HG02938 (cell line): ENCODE measurements around the gene MARCOL.

ENCODE experiments used
- ATAC-seq: cut with Tn5 transposase; IDR thresholded peaks from one replicate; pipeline ENCODE4 v1.9.1; 2021; ENCODE audit warnings: mild to moderate bottlenecking, moderate library complexity; ENCODE audit not compliant: unreplicated experiment

The MARCOL gene, protein sequence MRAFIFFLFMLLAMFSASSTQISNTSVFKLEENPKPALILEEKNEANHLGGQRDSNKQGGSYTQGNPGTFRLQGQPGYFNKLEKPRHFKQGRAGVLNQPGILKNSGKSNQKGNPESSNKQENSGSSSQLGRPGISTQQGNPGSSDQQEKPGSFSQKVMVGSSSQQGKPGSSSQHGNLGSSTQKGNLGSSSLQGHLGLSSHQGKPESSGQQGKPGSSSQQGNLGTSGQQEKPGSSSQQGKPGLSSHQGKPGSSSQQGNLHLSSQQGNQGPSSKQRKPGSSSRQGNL

DNA sequence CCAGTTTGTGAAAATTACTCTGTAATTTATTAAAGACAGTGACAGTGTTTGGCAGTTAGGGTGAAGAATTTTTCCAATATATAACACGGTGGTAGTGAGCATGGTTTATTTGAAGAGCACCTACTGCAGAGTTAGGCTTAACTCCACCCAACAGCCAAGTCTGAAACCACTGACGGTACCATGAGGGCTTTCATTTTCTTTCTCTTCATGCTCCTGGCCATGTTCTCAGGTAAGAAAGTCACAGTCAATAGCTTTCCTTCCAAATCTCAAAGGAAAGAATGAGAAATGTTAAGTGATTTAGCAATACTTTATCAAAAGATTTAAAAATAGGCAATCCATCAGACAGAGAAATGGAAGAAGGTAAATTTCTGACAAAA, at the start of gene MARCOL:
Gene MARCOL, plus strand, starts transcription at position 108 of the 377 bp plus-strand sequence. Its CDS starts 73 bp downstream, at position 181.
- ATAC-seq: no peak

DNA sequence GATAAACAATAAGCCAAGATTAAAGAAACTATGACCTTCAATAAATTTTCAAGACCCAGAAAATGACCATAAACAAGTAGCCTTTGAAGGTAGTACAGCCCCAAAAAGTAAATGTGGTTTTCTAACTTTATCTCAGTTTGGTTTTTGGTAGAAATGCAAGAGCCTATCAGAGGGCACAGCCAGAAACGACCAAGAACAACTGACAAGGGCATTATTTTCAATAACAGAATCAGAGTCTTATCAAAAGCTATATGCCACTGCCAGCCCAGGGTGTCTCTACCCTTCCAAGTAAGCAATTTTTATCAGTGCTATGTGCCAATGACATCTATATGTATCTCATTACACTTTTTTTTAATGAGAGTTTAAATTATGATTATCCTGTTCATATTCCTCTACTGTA, 47.3 kb upstream of the MARCOL start:
- no peak for ATAC-seq

- no peak for ATAC-seq
These were observed 45.1 kb upstream of the MARCOL start for GRCh38 chr5:148193202-148193601.

DNA sequence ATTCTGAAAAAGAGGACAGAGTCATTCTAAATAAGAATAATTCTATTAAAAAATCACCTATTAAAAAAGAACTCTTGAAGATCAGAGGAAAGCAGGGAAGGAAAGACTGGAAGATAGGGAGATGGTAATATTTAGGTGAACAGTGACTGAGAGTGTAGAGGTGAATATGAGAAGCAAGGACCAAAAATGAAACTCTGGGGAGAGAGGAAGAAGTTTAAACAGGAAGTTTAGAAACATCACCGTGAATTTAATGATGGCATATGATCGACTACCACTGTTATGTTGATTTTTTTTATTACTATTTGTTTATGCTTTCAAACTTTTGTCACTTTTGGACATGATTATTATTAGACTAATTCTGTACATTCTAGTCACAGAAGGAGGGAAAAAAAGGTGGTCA, 37.2 kb upstream of the MARCOL start:
- ATAC-seq: no peak

GRCh38 chr5:148202531-148203203, 35.7 kb upstream of the MARCOL start, which contains the start of gene SPINK6:
Gene SPINK6, plus strand, starts transcription at chr5:148203042. Its CDS starts 55 bp downstream, at chr5:148203097.
- no peak for ATAC-seq

- no peak for ATAC-seq
These were observed 33.1 kb upstream of the MARCOL start for GRCh38 chr5:148205044-148205806.

DNA sequence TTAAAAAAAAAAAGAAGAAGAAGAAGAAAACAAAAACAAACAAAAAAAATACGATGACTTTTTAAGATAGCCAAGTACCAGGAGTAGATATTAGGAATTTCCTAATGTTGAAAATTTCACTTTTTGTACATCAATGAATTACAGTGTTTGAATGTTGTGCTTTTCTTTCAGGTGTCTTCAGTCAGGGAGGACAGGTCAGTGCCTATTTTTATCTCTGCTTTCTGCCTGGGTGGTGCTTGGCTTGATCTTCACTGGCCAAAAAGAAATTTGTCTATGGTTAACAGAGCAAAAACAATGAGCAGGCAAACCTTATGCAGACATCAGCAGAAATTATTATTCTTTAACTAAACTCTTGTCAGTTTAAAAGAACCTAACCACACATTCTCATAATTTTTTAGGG, 32.5 kb upstream of the MARCOL start:
- no peak for ATAC-seq

- ATAC-seq: no peak
These were observed 31.7 kb upstream of the MARCOL start for GRCh38 chr5:148206620-148207019.

GRCh38 chr5:148208226-148208625, 30.1 kb upstream of the MARCOL start:
- no peak for ATAC-seq

DNA sequence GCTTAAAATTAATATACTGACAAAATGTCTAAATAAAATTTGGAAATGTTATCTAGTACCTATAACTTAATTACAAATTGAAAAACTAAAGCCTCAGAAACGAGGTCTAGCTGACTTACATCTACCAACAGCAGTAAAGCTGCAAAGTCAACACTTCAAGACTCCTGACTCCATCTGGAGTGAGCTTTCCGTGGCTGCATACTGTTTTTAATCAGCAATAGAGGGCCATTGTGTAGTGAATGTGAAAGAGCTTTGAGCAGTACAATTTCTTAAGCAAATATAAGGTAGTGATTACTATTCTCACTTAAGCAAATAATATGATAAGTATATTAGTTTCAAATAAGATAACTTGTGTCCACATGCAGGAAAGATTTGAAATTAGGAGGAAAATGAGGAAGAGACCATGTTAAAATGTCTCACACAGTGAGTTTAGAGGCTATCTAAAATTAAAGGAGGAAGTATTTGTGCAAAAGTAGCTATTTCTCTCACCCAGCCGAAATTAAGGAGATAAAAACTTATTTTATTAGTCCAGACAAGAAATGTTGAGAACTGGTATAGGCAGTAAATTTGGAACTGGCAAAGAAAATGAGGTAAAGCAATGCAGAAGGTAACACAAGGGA, 29.1 kb upstream of the MARCOL start:
- no peak for ATAC-seq

- no peak for ATAC-seq
These were observed 23.6 kb upstream of the MARCOL start for GRCh38 chr5:148214665-148215185.

DNA sequence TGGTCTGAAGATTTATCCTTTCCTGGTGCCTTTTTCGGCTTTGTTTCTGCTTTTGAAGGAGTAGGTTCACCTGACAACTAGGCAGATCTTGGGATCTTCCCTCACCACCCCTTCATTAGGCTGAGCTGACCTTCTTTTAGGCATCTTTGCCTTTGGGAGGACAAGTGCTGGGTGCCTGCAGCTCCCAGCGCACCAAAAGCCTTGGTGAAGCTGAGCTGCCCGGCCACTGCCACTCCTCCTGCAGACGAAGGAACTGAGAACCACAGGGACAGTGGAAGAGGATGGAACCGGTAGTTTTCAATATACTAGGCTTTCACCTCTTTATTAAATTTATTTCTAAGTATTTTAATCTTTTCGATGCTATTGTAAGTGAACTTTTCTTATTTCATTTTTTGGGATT, 16.8 kb upstream of the MARCOL start:
- ATAC-seq: no peak

GRCh38 chr5:148224117-148224742, 14.1 kb upstream of the MARCOL start:
- no peak for ATAC-seq

DNA sequence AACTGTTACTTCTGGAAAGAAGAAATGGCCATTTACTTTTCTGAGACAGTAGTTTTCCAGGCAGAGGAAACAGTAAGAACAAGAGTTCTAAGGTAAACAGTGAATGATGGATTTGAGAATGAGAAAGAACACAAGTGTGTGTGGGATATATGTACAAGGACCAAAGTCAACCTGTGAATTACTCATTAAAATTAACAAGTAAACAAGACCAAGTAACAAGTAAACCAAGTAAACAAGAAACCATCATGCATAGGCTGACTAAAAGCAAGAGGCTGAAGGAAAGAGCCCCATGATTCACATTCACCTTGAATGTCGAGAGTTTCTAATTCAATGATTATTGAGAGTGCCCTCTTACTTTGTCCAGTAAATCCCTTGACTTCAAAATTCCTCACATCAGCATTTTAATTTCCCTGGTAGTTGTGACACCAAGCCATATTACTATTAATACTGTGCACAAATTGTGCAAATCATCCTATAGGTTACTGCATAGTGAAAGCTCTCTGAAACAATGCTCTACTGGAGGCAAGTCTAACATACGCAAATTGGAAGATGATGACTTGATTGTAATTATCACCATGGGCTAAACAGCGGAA, 9.8 kb upstream of the MARCOL start:
- ATAC-seq: no peak

DNA sequence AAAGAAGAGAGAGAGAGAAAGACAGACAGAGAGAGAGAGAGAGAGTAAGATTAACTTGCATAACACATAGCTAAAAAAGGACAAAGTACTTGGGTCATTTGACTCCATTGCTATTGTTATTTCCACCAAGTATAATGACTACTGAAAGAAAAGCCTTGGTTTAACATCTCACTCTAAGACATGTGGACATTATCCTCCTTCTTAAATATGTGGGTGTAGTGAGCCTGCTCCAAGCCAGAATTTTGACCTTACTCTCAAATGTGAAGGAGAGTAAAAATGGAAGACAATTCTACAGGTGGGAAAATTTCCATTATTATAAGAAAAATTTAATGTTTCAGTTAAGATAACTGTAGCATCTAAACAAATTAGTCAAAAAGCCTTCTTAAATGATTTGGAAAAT, 8.5 kb upstream of the MARCOL start:
- no peak for ATAC-seq

- ATAC-seq: no peak
These were observed 8.1 kb upstream of the MARCOL start for GRCh38 chr5:148230240-148230639.

DNA sequence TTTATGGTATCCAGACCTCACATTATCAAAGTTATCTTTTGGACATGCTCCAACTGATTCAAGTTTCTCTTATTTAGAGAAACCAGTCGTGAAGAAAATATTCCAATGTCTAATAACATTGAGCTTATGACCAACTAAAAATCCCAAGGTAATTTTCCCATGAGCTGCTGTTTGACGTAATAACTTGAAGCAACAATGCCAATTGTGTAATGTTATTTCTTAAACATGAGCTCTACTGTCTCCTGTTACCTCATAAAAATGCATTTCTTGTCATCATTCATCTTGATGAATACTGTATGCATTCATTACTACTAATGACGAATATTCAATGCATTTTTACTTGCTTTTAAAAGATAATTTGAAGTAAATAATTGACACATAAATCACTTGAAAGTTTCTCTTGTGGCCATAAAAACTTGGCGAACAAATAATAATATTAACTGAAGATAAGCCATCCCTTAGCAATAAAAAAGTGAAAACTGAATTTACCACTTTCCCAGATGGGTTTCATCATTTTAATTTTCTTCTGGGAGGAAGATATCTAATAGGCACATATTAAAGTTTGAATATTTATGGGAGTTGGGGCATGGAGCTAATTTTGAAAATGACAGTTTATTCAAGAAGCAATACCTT, 424 bp upstream of the MARCOL start:
- ATAC-seq: no peak

DNA sequence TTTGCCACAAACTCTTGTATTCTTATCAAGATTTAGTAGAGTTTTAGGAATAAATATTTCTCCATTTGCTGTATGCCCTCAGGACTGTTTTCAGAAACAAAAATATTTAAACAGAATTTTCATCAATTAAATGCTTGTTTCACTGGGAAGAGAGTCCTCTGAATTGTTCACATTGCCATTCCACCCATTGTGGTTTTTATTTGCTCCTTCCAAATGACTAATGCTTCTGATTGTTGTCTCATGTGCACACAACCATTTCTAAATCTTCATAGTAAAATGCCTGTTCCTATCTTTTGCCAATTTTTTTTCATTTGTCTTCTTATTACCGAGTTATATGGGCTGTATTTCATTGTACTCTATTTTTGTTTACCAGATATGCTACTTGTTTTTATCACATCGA, 10.6 kb downstream of the MARCOL start:
- no peak for ATAC-seq

DNA sequence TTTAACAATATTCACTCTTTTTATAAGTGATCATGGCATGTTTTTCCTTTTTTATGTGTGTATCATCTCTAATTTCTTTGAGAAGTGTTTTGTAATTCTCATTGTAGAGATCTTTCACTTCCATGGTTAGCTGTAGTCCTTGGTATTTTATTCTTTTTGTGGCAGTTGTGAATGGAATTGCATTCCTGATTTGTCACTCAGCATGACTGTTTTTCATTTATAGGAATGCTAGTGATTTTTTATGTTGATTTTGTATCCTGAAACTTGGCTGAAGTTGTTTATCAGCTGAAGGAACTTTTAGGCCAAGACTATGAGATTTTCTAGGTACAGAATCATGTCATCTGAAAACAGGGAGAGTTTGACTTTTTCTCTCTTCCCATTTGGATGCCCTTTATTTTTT, 17.1 kb downstream of the MARCOL start:
- no peak for ATAC-seq

GRCh38 chr5:148259288-148259687, 21.0 kb downstream of the MARCOL start:
- no peak for ATAC-seq
